Spleen (tissue), 7 donors: ENCODE measurements around the gene FAM193A.

ENCODE experiments used
- CTCF ChIP-seq, 11 experiments: fragments of 200-600 bp in 7 of 11; fragments of 450-650 bp in 4 of 11; sonication (generic) in 4 of 11; IDR thresholded peaks in 8 of 11; conservative IDR thresholded peaks in 3 of 11; 1 replicate in 7 of 11; 2 replicates in 4 of 11; pipeline versions ENCODE4 v1.4.0 to v1.8.0; 2016 to 2021; ENCODE audit warnings: antibody characterized with exemption in 11 of 11, inconsistent platforms in 4 of 11, mild to moderate bottlenecking in 1 of 11
- POLR2A ChIP-seq, 3 donors: fragments of 450-650 bp; IDR thresholded peaks; one replicate each; pipeline ENCODE4 v1.5.1; 2017; ENCODE audit warnings: antibody characterized with exemption in 3 of 3, mild to moderate bottlenecking in 1 of 3
- donor health status: DM: no; HTN: no; CAD: no; lungs with moderate emphysema.
- donor health status: DM: no; HTN: no; CAD: no.
- donor health status: DM: no; HTN: no; CAD: no.

- TF ChIP-seq CTCF (IDR thresholded peaks at IDR 0.05 in 8 of 11, conservative IDR thresholded peaks at IDR 0.05 in 3 of 11) (no peak), POLR2A (IDR thresholded peaks at IDR 0.05) (no peak)
These were observed 193.1 kb downstream of the FAM193A start for GRCh38 chr4:2729533-2729875.
